Body of pancreas (tissue), 4 donors: ENCODE results near the gene MAML2.

Experiments
- POLR2A ChIP-seq, 3 donors: fragments of 450-650 bp; IDR thresholded peaks; one replicate each; pipeline ENCODE4 v1.6.1; 2016; ENCODE audit warnings: antibody characterized with exemption in 3 of 3, mild to moderate bottlenecking in 2 of 3
- TF ChIP-seq, protein P1 (sequence below), 7 experiments: fragments of 450-650 bp in 4 of 7; fragments of 200-600 bp in 3 of 7; sonication (generic) in 3 of 7; IDR thresholded peaks; one replicate each; pipeline ENCODE4 v1.5.1; 2016 to 2019; ENCODE audit warnings: antibody characterized with exemption in 7 of 7

DNA sequence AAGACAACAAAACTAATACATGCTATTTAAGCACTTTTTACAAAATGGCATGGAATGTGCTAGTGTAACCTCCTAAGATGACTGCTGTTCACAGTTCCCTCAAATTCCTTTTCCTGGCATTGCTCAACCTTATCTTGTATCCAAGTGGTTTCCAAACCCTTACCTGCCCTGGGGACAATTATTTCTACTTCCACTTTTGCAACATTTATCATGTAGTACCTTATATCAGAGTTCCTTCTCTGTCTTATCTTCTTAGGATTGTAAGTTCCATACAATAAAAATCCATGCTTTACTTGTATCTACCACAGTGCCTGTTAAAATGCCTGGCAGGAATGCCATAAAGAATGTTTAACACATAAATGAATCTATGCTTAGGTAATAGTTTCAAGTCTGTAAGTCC lies 309.9 kb downstream of the MAML2 start:
- TF ChIP-seq, protein P1, sequence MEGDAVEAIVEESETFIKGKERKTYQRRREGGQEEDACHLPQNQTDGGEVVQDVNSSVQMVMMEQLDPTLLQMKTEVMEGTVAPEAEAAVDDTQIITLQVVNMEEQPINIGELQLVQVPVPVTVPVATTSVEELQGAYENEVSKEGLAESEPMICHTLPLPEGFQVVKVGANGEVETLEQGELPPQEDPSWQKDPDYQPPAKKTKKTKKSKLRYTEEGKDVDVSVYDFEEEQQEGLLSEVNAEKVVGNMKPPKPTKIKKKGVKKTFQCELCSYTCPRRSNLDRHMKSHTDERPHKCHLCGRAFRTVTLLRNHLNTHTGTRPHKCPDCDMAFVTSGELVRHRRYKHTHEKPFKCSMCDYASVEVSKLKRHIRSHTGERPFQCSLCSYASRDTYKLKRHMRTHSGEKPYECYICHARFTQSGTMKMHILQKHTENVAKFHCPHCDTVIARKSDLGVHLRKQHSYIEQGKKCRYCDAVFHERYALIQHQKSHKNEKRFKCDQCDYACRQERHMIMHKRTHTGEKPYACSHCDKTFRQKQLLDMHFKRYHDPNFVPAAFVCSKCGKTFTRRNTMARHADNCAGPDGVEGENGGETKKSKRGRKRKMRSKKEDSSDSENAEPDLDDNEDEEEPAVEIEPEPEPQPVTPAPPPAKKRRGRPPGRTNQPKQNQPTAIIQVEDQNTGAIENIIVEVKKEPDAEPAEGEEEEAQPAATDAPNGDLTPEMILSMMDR (IDR thresholded peaks at IDR 0.05): no peak
- TF ChIP-seq POLR2A (IDR thresholded peaks at IDR 0.05): no peak
